Superior temporal gyrus (tissue), 1 donor: Measurements from ENCODE around the gene PTPRJ.

Experiments used
- DNase-seq: peaks from one replicate; pipeline ENCODE4 v3.0.0-alpha.2; 2016; ENCODE audit errors: extremely low spot score

The PTPRJ gene

GRCh38 chr11:48093795-48094642 lies 113.7 kb downstream of the PTPRJ start:
- DNase-seq, result no peak

GRCh38 chr11:48094643-48095339 lies 114.4 kb downstream of the PTPRJ start:
- DNase-seq, result peak; percentile 89

- DNase-seq, result no peak
Measured at GRCh38 chr11:48095779-48096470, 115.6 kb downstream of the PTPRJ start.

GRCh38 chr11:48096588-48097525 lies 116.5 kb downstream of the PTPRJ start:
- no peak for DNase-seq

DNA sequence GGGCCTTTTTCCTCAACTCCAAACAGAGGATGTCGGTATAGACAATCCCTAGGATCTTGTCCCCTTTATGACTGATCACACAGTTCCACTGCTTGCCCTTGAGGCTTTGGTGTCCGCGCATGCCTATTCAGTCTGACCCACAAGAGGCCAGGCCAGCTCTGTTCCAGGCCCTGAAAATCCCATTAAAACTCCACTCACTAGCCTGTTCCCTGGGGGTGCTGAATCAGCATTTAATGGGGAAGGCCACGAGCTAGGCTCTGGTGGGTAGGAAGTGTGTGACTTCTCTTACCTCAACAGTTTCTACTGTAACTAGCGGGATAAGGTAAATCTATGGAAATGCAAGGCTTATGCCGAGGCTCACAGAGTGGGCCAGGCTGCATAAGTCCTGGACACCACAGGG lies 117.7 kb downstream of the PTPRJ start:
- DNase-seq, result no peak

- no peak for DNase-seq
Measured at GRCh38 chr11:48099916-48100446, 119.6 kb downstream of the PTPRJ start.

- no peak for DNase-seq
Measured at GRCh38 chr11:48101044-48101733, 120.8 kb downstream of the PTPRJ start.

- DNase-seq, result peak; percentile 69
Measured at GRCh38 chr11:48101958-48102357, 121.6 kb downstream of the PTPRJ start.

- peak; percentile 97 for DNase-seq
Measured at GRCh38 chr11:48103621-48104567, 123.5 kb downstream of the PTPRJ start.

DNA sequence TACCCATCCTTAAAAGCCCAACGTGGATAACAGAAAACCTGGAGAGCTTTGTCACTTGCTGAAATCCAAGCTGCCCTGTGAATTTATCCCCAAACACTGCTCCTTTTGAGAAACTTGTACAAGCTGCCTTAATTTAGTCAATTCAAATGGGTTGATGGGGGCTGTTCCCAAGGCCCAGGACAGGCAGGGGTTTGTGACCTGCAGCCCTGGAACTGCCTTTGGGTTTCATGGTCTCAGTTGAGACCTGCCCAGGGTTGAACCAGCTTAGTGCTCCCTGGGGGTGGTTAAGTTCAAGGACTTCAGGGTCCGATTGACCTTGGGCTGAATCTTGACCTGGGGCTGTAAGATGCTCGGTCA lies 124.2 kb downstream of the PTPRJ start:
- DNase-seq, result no peak

DNA sequence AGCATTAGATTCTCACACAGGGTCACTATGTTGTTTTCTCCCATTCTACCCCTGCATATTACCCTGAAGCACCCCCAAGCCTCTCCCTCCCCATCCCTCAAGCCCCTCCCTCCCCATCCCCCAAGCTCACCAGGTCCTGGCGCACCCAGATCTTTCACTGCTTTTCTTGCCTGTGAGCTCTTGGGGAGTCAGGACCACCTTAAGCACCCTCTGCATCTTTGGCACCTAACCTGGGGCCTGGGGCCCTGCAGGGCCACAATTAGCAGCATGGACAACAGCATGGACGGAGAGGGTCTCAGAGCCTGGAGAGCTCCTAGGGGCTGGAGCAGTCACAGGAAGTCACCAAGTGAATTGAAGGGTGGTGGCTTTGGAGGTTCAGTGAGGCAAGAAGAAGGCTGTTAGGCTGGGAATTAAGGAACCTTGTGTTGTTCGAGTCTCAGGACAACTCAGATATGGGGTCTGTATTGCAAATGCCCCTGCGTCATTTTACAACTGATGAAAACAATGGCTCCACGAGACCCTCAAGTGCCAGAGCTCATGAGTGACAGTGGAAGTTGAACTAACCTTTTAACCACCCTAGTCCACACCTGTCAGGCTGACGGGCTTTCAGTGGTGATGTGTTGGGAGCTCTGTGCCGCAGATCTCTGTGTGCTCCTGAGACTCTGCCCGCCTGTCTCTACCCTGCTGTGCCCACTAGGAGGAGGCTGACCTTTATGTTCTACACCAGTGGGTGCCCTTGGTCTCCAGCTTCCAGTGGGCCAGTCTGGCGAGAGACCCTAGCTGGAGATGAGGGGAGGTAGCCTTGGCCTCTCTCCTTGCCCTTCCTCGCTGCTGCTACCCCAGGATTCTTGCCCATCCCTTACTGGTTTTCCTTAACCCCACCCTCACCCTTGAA lies 125.0 kb downstream of the PTPRJ start:
- no peak for DNase-seq

DNA sequence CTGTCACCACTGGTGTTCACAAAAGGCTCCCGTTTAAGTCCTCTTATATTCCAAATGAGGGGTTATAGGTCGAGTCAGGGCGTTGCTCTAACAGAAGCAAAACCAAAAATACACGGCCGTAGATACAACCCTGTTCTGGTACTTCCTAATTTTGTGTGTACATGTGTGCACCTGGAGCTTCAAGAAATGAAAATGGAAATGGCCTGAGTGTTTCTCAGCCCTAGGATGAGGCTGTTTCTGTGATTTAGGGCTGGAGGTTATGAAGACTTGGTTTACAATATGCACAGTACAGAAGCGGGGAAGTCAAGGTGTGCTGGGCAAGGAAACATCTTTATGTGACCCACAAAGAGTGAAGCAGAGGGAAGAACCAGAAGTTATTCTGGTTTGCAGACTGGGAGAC lies 125.8 kb downstream of the PTPRJ start:
- no peak for DNase-seq

- no peak for DNase-seq
Measured at GRCh38 chr11:48107188-48107704, 126.9 kb downstream of the PTPRJ start.

GRCh38 chr11:48108231-48109045 lies 128.1 kb downstream of the PTPRJ start:
- DNase-seq, result no peak

DNA sequence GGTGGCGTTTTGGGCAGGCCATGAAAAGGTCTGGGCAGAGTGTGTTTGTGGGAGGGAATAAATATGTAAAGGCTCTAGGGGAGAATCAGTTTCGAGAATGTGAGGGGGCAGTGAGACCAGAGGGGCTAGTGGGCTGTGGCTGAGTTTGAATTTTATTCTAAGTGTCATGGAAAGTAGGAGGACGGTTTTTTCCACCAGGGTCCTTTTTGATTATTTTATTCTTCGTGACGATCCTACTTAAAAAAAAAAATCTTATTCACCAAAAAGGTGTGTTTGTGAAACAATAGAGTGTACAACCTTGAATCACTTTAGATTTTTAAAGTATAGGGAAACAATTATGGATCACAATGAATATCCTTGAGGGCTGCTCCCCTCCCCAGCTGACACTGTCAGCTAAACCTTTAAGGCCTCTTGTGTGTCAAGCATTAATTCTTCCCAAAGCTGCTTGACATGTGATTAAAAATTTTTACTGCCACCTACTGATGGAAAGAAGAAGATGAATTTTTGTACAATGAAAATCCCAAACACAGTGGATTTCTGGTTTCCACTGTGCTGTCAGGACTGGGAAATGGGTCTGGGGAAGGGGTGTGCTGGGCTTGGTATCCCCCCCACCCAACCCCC lies 128.8 kb downstream of the PTPRJ start:
- peak; percentile 83 for DNase-seq

DNA sequence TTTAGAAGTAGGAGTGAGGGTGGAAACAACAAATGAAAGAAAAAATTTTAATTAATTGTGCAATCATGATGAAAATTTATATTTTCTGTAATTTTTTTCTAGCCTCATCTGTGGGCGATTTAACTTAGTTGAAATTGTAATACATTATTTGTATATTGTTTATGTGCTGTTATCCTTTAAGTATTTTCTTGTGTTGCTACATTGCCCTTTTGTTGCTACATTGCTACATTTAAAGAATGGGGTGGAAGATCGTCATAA lies 130.1 kb downstream of the PTPRJ start:
- DNase-seq, result no peak

GRCh38 chr11:48111891-48112290 lies 131.5 kb downstream of the PTPRJ start:
- DNase-seq, result no peak
